Skeletal muscle cell (primary cell): ENCODE results near the gene REXO1.
"Not testable (repeated sequence)": the region's sequence is repeated elsewhere in the genome, so short reads cannot be mapped to it uniquely, and the experiment has no call there.

ENCODE experiments used
- DNase-seq: peaks from one replicate; pipeline ENCODE4 v3.0.0-alpha.2; 2010; ENCODE audit warnings: low read depth
- H3K4me3 ChIP-seq: 2 replicates; pipeline ENCODE4 v1.5.1; 2011; ENCODE audit warnings: low read depth, mild to moderate bottlenecking, control low read depth, low read length, moderate library complexity

REXO1 gene

DNA sequence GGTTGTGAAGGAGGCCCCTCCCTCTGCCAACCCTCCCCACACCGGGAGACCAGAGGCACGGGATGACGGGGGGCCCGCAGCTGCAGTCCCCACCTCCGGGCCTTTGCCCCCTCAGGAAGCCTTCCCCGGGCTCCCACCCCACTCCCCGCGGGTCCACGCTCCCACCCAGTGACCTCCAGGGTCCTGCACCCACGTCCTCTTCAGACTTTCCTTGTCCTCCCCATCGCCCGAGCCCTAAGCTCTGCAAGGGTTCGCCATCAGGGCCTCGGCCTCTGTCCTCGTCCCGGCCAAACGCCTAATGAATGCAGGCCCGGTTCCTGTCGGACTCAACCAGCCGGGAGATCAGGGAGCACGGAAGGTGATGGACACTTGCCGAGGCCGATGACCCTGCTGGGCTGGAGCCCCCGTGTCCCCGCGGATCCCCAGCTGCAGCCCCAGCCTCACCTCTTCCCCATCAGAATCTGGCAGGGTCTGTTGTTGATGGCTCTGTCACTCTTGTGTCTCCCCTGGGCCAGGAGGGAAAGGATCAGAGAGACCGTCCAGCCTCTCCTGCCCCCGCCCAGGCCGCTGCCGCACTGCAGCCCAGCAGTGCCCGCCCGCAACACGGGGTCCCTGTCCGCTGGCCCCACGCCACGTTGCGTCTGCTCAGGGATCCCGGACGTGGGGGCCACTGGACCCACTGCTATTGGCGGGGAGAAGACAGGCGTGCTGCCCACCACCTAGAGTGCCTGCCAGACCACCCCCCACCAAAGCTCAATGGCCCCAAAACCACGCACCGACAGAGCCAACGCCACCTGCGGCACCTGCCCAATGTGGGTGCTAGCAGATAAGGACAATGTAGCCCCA, 41.9 kb downstream of the REXO1 start:
- H3K4me3 ChIP-seq: no peak overlapping the region
- DNase-seq: no peak

DNA sequence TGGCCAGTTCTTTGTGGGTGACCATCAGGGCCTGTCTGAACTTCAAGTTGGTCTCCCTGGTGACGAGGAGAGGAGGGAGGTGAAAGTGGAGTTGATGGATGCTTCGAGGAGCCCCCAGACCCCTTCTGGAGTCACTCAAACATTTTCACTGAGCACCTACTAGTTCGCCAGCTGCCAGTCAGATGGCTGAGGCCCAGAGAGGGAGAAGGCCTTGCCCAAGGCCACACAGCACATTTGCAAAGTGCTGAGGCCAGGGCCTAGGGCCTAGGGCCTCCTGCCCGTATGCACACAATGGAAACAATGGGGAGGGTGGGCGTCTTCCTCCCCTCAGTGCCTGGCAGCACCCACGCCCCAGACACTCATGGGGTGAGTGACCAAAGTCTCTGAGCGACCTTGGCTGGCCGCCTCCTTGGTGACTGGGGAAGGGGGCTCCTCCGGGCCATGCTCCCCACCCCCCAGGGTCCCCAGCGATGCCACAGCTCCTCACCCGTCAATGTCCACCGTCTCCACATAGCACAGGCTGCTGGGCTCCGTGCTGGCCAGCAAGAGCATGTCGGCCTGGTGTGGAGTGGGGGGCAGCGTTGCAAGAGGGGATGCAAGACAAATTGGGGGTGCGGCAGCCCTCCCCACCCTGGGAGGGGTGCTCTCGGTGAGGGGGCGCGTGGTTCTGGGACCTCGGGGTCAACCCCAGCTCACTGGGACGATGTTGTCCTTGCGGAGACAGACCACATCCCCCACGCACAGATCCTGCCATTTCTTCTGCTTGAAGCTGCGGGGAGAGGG, 42.7 kb downstream of the REXO1 start:
- no peak overlapping the region for H3K4me3 ChIP-seq
- DNase-seq: no peak

DNA sequence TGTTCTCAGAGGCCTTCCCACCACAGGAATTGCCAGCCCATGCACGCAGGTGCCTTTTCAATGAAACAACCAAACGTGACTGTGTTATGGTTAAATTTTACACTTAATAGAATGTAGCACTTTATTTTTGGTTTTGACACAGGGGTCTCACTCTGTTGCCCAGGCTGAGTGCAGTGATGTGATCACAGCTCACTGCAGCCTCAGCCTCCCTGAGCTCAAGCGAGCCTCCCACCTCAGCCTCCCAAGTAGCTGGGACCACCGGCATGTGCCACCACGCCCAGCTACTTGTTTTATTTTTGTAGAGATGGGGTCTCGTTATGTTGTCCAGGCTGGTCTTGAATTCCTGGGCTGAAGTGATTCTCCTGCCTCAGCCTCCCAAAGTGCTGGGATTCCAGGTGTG, 43.4 kb downstream of the REXO1 start:
- DNase-seq: no peak

DNA sequence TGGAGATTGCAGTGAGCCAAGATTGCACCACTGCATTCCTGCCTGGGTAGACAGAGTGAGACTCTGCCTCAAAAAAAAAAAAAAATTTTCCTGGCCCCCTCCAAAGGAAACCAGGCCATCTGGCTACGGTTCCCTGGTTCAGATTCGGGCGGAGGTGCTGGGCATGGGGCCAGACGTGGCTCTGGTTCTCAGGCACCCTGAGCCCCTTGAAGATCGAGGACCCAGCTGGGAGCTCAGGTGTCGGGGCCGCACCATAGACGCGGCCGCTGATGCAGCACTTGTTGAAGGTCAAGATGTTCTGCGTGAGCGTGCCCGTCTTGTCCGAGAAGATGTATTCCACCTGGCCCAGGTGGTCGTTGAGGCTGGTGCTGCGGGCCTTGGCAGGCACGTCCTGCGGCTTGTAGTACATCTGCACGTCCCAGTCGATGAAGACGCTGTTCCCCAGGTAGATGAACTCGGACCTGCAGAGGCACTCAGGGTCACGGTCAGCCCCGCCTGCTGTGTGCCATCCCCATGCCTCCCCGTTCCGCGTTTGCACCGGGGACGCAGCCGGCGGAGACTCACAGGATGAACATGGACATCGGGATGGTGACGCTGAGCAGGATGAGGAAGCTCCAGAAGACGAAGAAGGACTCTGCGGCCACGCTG, 48.5 kb downstream of the REXO1 start:
- H3K4me3 ChIP-seq: no peak overlapping the region
- no peak for DNase-seq

More for the DNA sequence above, 43.4 kb downstream of the REXO1 start:
- no peak overlapping the region for H3K4me3 ChIP-seq

DNA sequence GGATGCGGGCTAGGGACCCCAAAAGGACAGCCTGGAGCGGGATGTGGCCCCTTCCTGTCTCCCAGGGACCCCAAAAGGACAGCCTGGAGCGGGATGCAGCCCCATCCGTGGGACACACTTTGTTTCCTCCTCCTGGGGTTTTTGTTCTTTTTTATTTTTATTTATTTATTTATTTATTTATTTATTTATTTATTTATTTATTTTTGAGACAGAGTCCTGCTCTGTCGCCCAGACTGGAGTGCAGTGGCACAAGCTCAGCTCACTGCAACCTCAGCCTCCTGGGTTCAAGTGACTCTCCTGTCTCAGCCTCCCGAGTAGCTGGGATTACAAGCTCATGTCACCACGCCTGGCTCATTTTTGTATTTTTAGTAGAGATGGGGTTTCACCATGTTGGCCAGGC, 51.0 kb downstream of the REXO1 start:
- H3K4me3 ChIP-seq, DNase-seq: not testable (repeated sequence)

DNA sequence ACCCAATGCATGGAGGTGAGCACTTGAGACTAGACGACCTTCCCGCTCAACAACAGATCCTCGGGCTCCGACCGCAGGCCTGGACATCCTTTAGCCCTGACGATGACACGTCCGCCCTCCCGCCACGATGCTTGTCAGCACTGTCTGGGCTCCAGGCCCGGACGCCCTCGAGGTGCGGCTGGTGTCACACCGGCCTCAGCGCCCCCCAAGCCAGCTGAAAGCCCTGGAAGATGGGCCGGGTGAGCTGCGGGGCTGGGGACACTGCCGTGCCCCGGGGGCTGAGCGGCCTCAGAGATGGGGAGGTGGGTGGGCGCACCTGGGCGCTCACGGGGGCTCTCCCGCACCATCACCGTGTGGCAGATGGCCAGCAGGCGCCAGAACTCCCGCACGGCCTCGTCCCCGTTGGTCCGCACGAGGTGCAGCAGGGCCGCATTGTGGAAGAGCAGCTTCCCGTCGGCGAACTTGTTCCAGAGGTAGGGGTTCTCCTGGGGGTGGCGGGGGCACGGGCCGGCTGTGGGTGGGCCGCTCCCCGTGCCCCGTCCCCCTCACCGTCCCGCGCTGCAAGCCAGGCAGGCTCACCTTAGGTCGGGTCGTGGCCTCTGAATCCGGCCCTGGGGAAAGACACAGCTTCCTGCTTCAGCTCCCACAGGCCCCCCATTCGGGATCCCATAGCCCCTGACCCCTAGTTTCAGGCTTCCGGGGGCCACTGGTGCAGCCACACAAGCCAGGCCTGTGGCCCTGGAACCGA, 51.7 kb downstream of the REXO1 start:
- DNase-seq: no peak
- H3K4me3 ChIP-seq: no peak overlapping the region

DNA sequence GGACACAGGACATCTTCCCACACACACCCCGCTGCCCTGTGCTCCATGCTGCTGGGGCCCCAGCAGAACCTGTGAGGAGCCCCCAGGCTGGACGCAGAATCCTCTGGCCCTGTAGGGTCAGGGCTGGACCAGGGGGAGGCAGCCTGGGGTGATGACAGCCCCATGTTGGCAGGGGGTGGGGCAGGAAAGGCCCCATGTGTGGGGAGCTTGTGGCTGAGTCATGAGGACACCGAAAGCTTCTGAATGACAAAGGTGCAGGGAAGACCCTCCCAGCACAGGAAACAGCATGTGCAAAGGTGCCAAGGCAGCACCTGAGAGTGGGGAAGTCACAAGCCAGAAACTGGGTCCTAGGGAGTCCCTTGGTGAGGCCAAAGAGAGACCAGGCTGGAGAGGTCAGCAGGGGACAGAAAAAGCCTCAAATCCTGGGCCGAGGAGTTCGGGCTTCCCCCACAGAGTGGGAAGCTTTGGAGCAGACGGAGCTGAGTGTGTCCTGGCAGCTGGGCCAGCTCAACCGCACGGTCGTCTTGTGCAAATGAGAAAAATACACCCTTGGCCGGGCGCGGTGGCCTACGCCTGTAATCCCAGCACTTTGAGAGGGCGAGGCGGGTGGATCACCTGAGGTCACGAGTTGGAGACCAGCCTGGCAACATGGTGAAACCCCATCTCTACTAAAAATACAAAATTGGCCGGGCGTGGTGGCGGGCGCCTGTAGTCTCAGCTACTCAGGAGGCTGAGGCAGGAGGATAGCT, 53.7 kb downstream of the REXO1 start:
- H3K4me3 ChIP-seq: no peak overlapping the region
- no peak for DNase-seq

DNA sequence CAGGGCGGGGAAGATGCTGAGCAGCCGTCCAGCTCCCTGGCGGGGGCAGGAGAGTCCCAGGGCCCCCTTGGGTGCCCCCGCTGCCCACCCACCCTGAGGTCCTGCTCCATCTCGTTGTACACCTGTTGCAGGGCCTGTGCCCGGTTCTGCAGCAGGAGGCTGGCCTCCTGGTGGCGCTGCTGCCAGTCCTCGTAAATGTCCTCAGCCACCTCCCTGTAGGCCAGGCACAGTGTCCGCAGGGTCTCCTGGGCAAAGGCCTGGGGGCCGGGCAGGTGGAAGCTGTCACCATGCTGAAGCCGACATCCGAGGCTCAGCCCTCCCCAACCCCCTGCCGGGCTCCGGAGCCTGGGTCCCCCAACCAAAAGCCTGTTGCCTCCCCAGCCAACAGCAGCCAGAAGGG, 56.4 kb downstream of the REXO1 start:
- DNase-seq: no peak

DNA sequence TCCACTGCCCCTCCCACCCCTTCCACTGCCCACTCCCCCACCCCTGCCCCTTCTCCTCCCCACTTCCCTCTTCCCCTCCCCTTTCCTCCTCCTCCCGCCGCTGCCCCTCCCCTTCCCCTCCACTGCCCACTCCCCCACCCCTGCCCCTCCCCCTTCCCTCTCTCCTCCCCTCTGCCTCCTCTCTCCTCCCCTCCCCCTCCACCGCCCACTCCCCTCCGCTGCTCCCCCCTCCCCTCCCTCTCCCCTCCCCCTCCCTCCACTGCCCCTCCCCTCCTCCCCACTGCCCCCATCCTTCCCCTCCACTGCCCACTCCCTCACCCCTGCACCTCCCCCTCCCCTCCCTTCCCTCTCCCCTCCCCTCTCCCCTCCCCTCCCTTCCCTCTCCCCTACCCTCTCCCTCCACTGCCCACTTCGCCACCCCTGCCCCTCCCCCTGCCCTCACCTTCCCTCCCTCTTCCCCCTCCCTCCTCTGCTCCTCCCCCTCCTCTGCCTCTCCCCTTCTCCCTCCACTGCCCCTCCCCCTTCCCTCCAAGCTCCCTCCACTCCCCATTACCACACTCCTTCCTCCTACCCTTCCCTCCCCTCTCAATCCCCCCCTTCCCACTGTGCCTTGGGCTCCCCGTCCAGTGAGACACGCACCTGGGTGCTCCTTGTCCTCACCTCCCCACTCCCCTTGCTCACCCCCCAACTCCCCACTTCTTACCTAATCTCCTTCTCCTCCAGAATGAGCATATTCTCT, 58.1 kb downstream of the REXO1 start:
- no peak overlapping the region for H3K4me3 ChIP-seq
- no peak for DNase-seq

More for the DNA sequence above, 56.4 kb downstream of the REXO1 start:
- no peak overlapping the region for H3K4me3 ChIP-seq

DNA sequence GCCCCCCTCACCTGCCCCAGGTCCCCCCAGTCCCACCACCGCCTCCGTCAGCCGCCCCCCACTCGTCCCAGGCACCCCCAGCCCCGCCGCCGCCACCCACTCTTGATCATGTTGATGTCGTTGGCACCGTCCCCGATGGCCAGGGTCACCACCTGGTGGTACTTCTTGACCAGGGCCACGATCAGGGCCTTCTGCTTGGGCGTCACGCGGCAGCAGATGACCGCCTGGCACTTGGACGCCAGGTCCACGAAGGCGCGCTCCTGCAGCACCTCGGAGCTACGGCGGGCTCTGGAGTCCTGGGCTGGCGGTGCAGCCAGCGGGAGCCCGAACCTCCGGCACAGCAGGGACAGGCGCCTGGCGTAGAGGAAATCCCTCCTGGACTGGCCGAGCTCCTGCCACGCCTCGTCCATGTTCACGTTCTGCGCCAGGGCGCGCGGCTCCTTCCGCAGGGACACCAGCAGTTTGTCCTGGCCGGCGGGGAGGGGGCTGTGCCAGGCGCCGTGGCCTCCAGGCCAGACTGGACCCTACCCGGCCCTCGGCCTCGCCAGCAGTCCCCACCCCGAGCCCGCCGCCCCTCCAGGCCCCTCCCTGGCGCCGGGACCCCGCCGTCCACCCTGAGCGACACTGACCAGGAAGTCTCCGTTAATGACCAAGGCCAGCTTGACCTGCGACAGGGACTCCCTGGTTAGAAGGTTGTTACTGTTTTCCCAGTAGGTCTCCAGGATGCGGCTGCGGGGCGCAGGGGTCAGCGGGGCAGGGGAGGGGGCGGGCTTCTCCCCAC, 58.8 kb downstream of the REXO1 start:
- H3K4me3 ChIP-seq: no peak overlapping the region
- no peak for DNase-seq

DNA sequence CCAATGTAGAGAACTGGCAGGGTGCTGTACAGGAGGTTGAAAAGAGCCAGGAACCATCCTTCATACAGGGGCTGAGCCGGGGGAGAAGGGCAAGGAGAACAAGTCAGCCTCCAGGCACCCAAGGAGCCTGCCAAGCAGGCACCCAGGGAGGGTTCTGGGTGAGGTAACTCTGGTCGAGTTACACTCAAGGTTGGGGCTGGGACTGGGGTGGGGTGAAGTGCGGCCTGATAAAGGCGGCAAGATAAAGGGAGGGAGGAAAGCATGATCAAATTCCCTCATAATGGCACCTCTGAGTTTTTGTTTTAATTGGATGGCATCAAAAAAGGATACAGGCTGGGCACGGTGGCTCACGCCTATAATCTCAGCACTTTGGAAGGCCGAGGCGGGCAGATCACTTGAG, 61.2 kb downstream of the REXO1 start:
- no peak overlapping the region for H3K4me3 ChIP-seq
- DNase-seq: no peak

DNA sequence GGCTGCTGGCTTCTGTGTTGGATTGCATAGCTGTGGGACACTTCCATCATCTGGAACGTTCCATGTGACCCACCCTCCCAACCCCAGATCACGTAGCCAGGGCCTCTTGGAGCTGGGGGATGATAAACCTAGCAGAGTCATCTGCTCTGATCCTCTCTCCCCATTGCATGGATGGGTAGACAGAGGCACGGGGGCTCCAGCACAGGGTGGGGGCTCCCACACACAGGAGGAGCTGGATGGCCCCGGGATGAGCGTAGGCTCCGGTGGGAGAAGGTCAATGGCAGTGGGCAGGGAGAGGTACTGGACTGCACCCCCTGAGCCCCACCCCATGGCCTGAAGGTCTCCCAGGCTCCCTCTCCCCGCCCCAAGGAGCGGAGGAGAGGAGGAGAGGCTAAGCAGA, 61.6 kb downstream of the REXO1 start:
- no peak for DNase-seq
- H3K4me3 ChIP-seq: no peak overlapping the region

DNA sequence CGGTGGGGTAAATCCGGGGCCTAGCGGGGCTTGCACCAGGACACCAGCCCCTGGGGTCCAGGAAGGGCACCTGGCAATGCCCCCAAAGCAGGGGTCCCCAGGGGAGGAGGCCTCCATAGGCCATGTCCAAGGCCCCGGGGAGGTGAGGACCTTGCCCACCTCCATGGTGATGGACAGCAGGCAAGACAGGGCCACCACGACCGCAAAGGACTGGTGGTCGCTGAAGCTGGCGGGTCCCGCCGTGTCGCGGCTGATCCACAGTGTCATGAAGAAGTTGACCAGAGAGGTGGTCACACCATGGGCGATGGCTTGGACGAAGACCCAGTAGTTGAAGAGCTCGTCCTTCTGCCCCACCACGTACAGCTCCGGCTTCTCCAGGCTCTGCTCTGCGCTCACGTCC, 63.0 kb downstream of the REXO1 start:
- no peak overlapping the region for H3K4me3 ChIP-seq
- no peak for DNase-seq

DNA sequence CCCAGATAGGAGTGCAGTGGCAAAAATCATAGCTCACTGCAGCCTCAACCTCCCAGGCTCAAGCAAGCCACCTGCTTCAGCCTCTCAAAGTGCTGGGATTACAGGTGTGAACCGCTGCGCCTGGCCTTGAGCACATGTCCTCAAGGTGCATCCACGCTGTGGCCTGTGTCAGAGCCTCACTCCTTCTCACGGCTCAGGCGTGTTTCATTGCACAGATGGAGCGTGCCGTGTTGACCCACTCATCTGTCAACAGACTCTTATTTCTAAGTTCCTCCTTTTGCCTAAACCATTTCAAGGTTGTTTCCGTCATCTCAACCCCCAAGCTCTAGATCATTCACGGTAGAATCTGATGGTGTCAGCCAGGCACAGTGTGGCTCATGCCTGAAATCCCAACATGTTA, 64.4 kb downstream of the REXO1 start:
- no peak for DNase-seq
- H3K4me3 ChIP-seq: no peak overlapping the region

DNA sequence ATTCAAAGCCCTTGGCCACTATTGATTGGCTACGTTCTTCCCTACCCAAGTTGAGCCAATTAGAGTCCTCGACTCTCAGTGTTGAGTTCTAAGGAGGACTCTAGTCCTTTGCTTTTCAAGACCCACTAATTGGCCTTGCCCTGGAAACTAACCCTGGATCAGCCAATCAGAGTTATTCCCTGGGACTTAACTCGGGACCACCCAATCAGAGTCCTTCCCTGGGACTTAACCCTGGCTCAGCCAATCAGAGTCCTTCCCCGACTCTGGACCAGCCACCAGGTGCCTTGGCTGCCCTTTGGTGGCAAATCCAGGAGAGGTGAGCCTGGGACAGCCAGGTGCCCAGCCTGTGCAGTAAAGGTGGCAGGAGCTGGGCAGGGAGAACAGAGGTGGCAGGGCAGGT, 64.9 kb downstream of the REXO1 start:
- no peak overlapping the region for H3K4me3 ChIP-seq
- DNase-seq: no peak

DNA sequence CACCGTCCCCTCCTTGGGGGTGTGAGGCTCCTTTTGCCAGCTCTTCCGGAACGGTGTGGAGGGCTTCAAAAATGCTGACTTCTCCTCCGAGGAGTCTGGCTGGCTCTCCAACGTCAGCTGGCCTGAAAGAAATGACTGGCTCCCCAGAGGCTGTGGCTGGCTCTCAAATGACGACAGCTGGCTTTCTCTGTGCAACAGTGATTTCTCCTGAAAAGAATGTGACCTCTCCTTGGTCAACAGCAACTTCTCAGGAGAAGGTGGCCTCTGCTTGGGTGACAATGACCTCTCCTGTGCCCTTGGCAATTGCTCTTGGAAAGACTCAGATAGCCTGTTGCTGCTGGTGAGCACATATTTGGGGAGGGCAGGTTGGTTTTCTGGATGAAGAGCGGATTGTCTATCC, 65.8 kb downstream of the REXO1 start:
- DNase-seq: no peak
- no peak overlapping the region for H3K4me3 ChIP-seq

DNA sequence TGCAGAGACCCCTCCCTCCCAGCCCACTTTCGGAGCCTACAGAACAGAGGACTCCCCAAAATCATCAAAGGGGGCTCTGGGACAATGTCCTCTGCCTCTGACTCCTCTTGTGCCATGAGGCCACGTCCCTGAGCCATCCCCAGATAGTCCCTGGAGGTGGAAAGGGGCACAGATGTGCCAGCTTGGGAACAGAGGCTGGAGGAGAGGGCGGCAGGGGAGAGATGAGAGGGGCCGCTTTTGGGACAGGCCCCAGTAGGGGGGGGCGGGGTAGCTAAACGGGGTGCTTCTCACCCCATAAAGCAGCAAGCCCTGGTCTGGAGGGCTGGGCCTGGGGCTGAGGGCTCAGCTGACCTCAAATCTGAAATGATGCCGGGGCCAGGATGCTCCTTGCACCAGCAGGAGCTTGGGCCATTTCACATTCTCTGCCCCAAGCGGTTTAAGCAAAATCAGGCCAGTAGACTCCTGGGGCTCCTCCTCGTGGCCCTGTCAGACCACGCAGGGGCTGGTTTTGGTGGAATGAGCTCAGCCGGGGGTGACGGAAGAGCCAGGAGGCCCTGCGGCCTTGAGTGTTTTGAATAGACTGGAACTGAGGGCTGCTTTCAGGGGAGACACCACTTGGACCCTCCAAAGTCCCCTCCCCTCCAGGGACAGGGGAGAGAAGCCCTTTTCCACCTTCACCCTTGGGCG, 67.9 kb downstream of the REXO1 start:
- no peak overlapping the region for H3K4me3 ChIP-seq
- no peak for DNase-seq
